GM12875 (cell line): ENCODE results near the gene EIF2B5.

Experiments
- H3K4me3 ChIP-seq: one replicate; pipeline ENCODE4 v1.5.1; 2011; ENCODE audit warnings: low read depth, low read length, control low read depth
- CTCF ChIP-seq: IDR thresholded peaks from 2 replicates; pipeline ENCODE4 v1.5.1; 2011; ENCODE audit warnings: low read depth, mild to moderate bottlenecking, control low read depth, inconsistent platforms, low read length, moderate library complexity, borderline replicate concordance; ENCODE audit not compliant: insufficient read depth

The EIF2B5 gene

GRCh38 chr3:184166671-184167070, 31.5 kb downstream of the EIF2B5 start:
- TF ChIP-seq CTCF: no peak
- H3K4me3 ChIP-seq: no peak overlapping the region

GRCh38 chr3:184167786-184168185, 32.6 kb downstream of the EIF2B5 start:
- H3K4me3 ChIP-seq: no peak overlapping the region
- TF ChIP-seq CTCF: no peak

GRCh38 chr3:184168363-184169120, 33.4 kb downstream of the EIF2B5 start:
- H3K4me3 ChIP-seq: no peak overlapping the region
- no peak for TF ChIP-seq CTCF

GRCh38 chr3:184169896-184170875, 35.0 kb downstream of the EIF2B5 start:
- TF ChIP-seq CTCF: no peak

GRCh38 chr3:184171562-184171961, 36.4 kb downstream of the EIF2B5 start:
- H3K4me3 ChIP-seq: no peak overlapping the region
- no peak for TF ChIP-seq CTCF

More at GRCh38 chr3:184169896-184170875, 35.0 kb downstream of the EIF2B5 start:
- H3K4me3 ChIP-seq: no peak overlapping the region

- TF ChIP-seq CTCF: no peak
- no peak overlapping the region for H3K4me3 ChIP-seq
These were observed 37.7 kb downstream of the EIF2B5 start for GRCh38 chr3:184172681-184173373.
